Gastrocnemius medialis (tissue), 4 donors: ENCODE results near the gene CSRNP3.

Experiments
- CTCF ChIP-seq, 5 experiments: fragments of 450-650 bp in 3 of 5; fragments of 200-600 bp in 2 of 5; sonication (generic) in 2 of 5; IDR thresholded peaks in 4 of 5; conservative IDR thresholded peaks in 1 of 5; 1 replicate in 4 of 5; 2 replicates in 1 of 5; pipeline ENCODE4 v1.5.1; 2016 to 2019; ENCODE audit warnings: antibody characterized with exemption in 5 of 5, mild to moderate bottlenecking in 3 of 5, moderate library complexity in 3 of 5
- POLR2A ChIP-seq, 2 donors: fragments of 450-650 bp; IDR thresholded peaks; one replicate each; pipeline ENCODE4 v1.6.1; 2017; ENCODE audit warnings: antibody characterized with exemption in 2 of 2, mild to moderate bottlenecking in 2 of 2, moderate library complexity in 2 of 2

DNA sequence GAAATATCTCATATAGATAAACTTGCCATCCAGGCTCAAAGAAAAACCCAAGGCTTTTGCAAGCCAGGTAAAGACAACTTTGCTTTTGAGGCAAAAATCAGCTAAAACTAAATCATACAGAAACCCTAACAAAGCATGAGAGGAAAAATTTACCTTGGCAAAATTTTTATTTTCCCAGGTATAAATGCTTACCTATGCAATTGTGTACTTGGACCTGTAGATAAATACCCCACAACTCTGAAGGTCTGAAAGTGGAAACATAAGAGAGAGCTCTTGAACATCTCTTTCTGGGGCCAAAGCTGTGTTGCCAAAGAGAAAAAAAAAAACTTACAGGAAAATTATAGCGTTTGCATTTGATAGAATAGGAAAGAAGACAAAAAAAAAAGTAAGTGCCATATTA is 14.6 kb upstream of the CSRNP3 start:
- TF ChIP-seq POLR2A (IDR thresholded peaks at IDR 0.05), result no peak
- TF ChIP-seq CTCF (IDR thresholded peaks at IDR 0.05 in 4 of 5, conservative IDR thresholded peaks at IDR 0.05 in 1 of 5), result no peak
